Kasumi-1 (cell line): ENCODE results near the gene NDUFB10.
"Not testable (repeated sequence)": the region's sequence is repeated elsewhere in the genome, so short reads cannot be mapped to it uniquely, and the experiment has no call there.

Source experiments
- DNase-seq, 2 experiments: peaks; one replicate each; lab custom pipeline; 2025; lab: John Stamatoyannopoulos, UW

The NDUFB10 gene

GRCh38 chr16:1946495-1947368, 12.6 kb upstream of the NDUFB10 start:
- DNase-seq, result no peak

GRCh38 chr16:1947369-1947670, 12.0 kb upstream of the NDUFB10 start:
- DNase-seq, result no peak

GRCh38 chr16:1949507-1949906, 9.8 kb upstream of the NDUFB10 start:
- no peak for DNase-seq

- DNase-seq, result no peak
Observed at GRCh38 chr16:1950047-1950446, 9.3 kb upstream of the NDUFB10 start.

GRCh38 chr16:1950559-1950958, 8.8 kb upstream of the NDUFB10 start:
- DNase-seq, result no peak

GRCh38 chr16:1953734-1954133, 5.6 kb upstream of the NDUFB10 start:
- no peak for DNase-seq

- DNase-seq, result not testable (repeated sequence)
Observed at GRCh38 chr16:1957434-1958142, 1.8 kb upstream of the NDUFB10 start.

GRCh38 chr16:1958143-1958491, 1.2 kb upstream of the NDUFB10 start:
- not testable (repeated sequence) for DNase-seq

- DNase-seq, result no peak
Observed at GRCh38 chr16:1958715-1959268, 546 bp upstream of the NDUFB10 start.

GRCh38 chr16:1960665-1961630, 1.6 kb downstream of the NDUFB10 start:
- DNase-seq, result peak; percentile 26 to 39

- DNase-seq, result peak in 1 of 2 experiments; percentile 39
Observed at GRCh38 chr16:1961651-1962067, 2.3 kb downstream of the NDUFB10 start.

- DNase-seq, result not testable (repeated sequence)
Observed at GRCh38 chr16:1962161-1963153, 3.1 kb downstream of the NDUFB10 start.

GRCh38 chr16:1963806-1964505, 4.6 kb downstream of the NDUFB10 start:
- no peak for DNase-seq

GRCh38 chr16:1964506-1965395, 5.4 kb downstream of the NDUFB10 start, which contains the start of gene RPS2:
TSS of gene RPS2 (minus strand) at chr16:1964826. CDS start at chr16:1964625, 201 bp downstream.
- DNase-seq, result peak; percentile 83 to 84

GRCh38 chr16:1965396-1966001, 6.2 kb downstream of the NDUFB10 start:
- no peak for DNase-seq

GRCh38 chr16:1966460-1966859, 7.1 kb downstream of the NDUFB10 start, which contains the start of gene RNF151:
TSS of gene RNF151 (plus strand) at chr16:1966856. CDS start at chr16:1966882, 26 bp downstream.
- DNase-seq, result no peak

- DNase-seq, result no peak
Observed at GRCh38 chr16:1968146-1968953, 9.0 kb downstream of the NDUFB10 start.
